Inferior parietal cortex (tissue), 1 donor: ENCODE measurements around the gene PAX7.

Source experiments
- DNase-seq: peaks from one replicate; pipeline ENCODE4 v3.0.0-alpha.2; 2016; ENCODE audit errors: extremely low spot score

The PAX7 gene

GRCh38 chr1:18701183-18701582, 70.5 kb downstream of the PAX7 start:
- DNase-seq: no peak

- DNase-seq: peak; percentile 45
Observed at GRCh38 chr1:18703041-18703621, 72.5 kb downstream of the PAX7 start.

GRCh38 chr1:18705811-18706210, 75.2 kb downstream of the PAX7 start:
- DNase-seq: no peak

GRCh38 chr1:18707696-18708257, 77.1 kb downstream of the PAX7 start:
- no peak for DNase-seq

- no peak for DNase-seq
Observed at GRCh38 chr1:18710002-18710401, 79.4 kb downstream of the PAX7 start.

GRCh38 chr1:18711003-18711402, 80.4 kb downstream of the PAX7 start:
- DNase-seq: no peak

GRCh38 chr1:18711536-18712251, 81.0 kb downstream of the PAX7 start:
- no peak for DNase-seq

- DNase-seq: no peak
Observed at GRCh38 chr1:18712252-18712600, 81.6 kb downstream of the PAX7 start.

GRCh38 chr1:18714404-18715175, 83.9 kb downstream of the PAX7 start:
- DNase-seq: no peak

GRCh38 chr1:18716112-18716784, 85.6 kb downstream of the PAX7 start:
- DNase-seq: no peak

- DNase-seq: no peak
Observed at GRCh38 chr1:18716785-18717678, 86.4 kb downstream of the PAX7 start.

- no peak for DNase-seq
Observed at GRCh38 chr1:18719786-18720451, 89.3 kb downstream of the PAX7 start.

GRCh38 chr1:18721041-18721440, 90.4 kb downstream of the PAX7 start:
- DNase-seq: no peak

GRCh38 chr1:18721776-18722175, 91.1 kb downstream of the PAX7 start:
- no peak for DNase-seq

GRCh38 chr1:18722270-18722669, 91.6 kb downstream of the PAX7 start:
- no peak for DNase-seq

- DNase-seq: no peak
Observed at GRCh38 chr1:18723206-18723605, 92.6 kb downstream of the PAX7 start.

GRCh38 chr1:18723701-18724411, 93.2 kb downstream of the PAX7 start:
- no peak for DNase-seq

GRCh38 chr1:18724801-18725200, 94.2 kb downstream of the PAX7 start:
- DNase-seq: no peak

- no peak for DNase-seq
Observed at GRCh38 chr1:18725231-18725895, 94.7 kb downstream of the PAX7 start.
